Measurements from ENCODE around the gene PPP6R3. TPM values are rescaled to one million over a fixed set of nuclear protein-coding genes. Genes with fewer than 3 reads are reported as not detected.

Gene PPP6R3
- total RNA-seq, 1 donor from 2014 or later = 121 TPM

GRCh38 chr11:68517121-68517741 lies 56.7 kb downstream of the PPP6R3 start:
- H3K27me3 ChIP-seq = no peaks in the 10 kb centered on the region
- H3K36me3 ChIP-seq = peaks cover 0 to 22% of the 10 kb centered on the region in 2 donors
- intact Hi-C loops (cut with DNase I) = no loop called here
- no peak for DNase-seq (ENCODE audit: extremely low spot score in 2 of 2)
- TF ChIP-seq CTCF (IDR thresholded peaks at IDR 0.05) = no peak
- TF ChIP-seq POLR2A (IDR thresholded peaks at IDR 0.05) = no peak
- TF ChIP-seq POLR2AphosphoS5 (IDR thresholded peaks at IDR 0.05; ENCODE audit: insufficient read depth in 1 of 2, low read depth in 1 of 2) = no peak
- no peaks in the 10 kb centered on the region for H3K4me1 ChIP-seq
- no peak overlapping the region for H3K4me3 ChIP-seq
- no peak overlapping the region for H3K27ac ChIP-seq
- H3K9me3 ChIP-seq = no peaks in the 10 kb centered on the region

- H3K27ac ChIP-seq = no peak overlapping the region
- intact Hi-C loops (cut with DNase I) = no loop called here
- H3K4me1 ChIP-seq = no peaks in the 10 kb centered on the region
- no peaks in the 10 kb centered on the region for H3K9me3 ChIP-seq
- no peak for DNase-seq (ENCODE audit: extremely low spot score in 2 of 2)
- no peak for TF ChIP-seq POLR2A (IDR thresholded peaks at IDR 0.05)
- no peak for TF ChIP-seq CTCF (IDR thresholded peaks at IDR 0.05)
- no peak for TF ChIP-seq POLR2AphosphoS5 (IDR thresholded peaks at IDR 0.05; ENCODE audit: insufficient read depth in 1 of 2, low read depth in 1 of 2)
- H3K4me3 ChIP-seq = no peak overlapping the region
- peaks cover 0 to 32% of the 10 kb centered on the region in 2 donors for H3K36me3 ChIP-seq
- no peaks in the 10 kb centered on the region for H3K27me3 ChIP-seq
Measured at GRCh38 chr11:68518191-68518590, 57.6 kb downstream of the PPP6R3 start.

GRCh38 chr11:68521969-68522652 lies 61.6 kb downstream of the PPP6R3 start:
- Histone ChIP-seq H3K4me3 (no peak overlapping the region), H3K27ac (no peak overlapping the region), H3K9me3 (no peaks in the 10 kb centered on the region), H3K36me3 (peaks cover 0 to 53% of the 10 kb centered on the region in 2 donors), H3K27me3 (no peaks in the 10 kb centered on the region), H3K4me1 (peaks cover 30% of the 10 kb centered on the region)
- DNase-seq (ENCODE audit: extremely low spot score in 2 of 2) = no peak
- TF ChIP-seq POLR2A (IDR thresholded peaks at IDR 0.05) (no peak), CTCF (IDR thresholded peaks at IDR 0.05) (no peak), POLR2AphosphoS5 (IDR thresholded peaks at IDR 0.05; ENCODE audit: insufficient read depth in 1 of 2, low read depth in 1 of 2) (no peak)
- intact Hi-C loops (cut with DNase I) = no loop called here

GRCh38 chr11:68523033-68523432 lies 62.5 kb downstream of the PPP6R3 start:
- TF ChIP-seq CTCF (IDR thresholded peaks at IDR 0.05) (no peak), POLR2AphosphoS5 (IDR thresholded peaks at IDR 0.05; ENCODE audit: insufficient read depth in 1 of 2, low read depth in 1 of 2) (no peak)
- intact Hi-C loops (cut with DNase I) = no loop called here
- no peaks in the 10 kb centered on the region for H3K27me3 ChIP-seq
- H3K4me3 ChIP-seq = no peak overlapping the region
- H3K27ac ChIP-seq = no peak overlapping the region
- H3K9me3 ChIP-seq = no peaks in the 10 kb centered on the region
- peaks cover 40% of the 10 kb centered on the region for H3K4me1 ChIP-seq
- no peak for DNase-seq (ENCODE audit: extremely low spot score in 2 of 2)
- peaks cover 0 to 62% of the 10 kb centered on the region in 2 donors for H3K36me3 ChIP-seq

- Histone ChIP-seq H3K27ac (no peak overlapping the region), H3K36me3 (peaks cover 0 to 64% of the 10 kb centered on the region in 2 donors), H3K4me1 (peaks cover 47% of the 10 kb centered on the region), H3K27me3 (no peaks in the 10 kb centered on the region), H3K4me3 (no peak overlapping the region), H3K9me3 (no peaks in the 10 kb centered on the region)
- intact Hi-C loops (cut with DNase I) = no loop called here
- no peak for TF ChIP-seq POLR2AphosphoS5 (IDR thresholded peaks at IDR 0.05; ENCODE audit: insufficient read depth in 1 of 2, low read depth in 1 of 2)
- TF ChIP-seq POLR2A (IDR thresholded peaks at IDR 0.05) = no peak
- TF ChIP-seq CTCF (IDR thresholded peaks at IDR 0.05) = no peak
- no peak for DNase-seq (ENCODE audit: extremely low spot score in 2 of 2)
Measured at GRCh38 chr11:68523743-68524142, 63.2 kb downstream of the PPP6R3 start.

All from vagina (tissue), 2 donors.